Astrocyte (in vitro differentiated cells and primary cell): ENCODE measurements around the gene SYTL3. TPM values are rescaled to one million over a fixed set of nuclear protein-coding genes. Genes with fewer than 3 reads are reported as not detected.

ENCODE experiments used
- DNase-seq: peaks from one replicate; pipeline ENCODE4 v3.0.0-alpha.2; 2010; ENCODE audit warnings: low read depth
- FAIRE-seq: peaks from 2 replicates; lab custom pipeline; 2011; peaks lifted over from hg19 to GRCh38; lab: Jason Lieb, UNC
- H2AFZ ChIP-seq: 2 replicates; pipeline ENCODE4 v1.6.0; 2012; ENCODE audit warnings: low read depth, low read length, inconsistent platforms
- H3K27ac ChIP-seq: 2 replicates; pipeline ENCODE4 v1.5.1; 2011; ENCODE audit warnings: low read depth, low read length, inconsistent platforms
- H3K27me3 ChIP-seq: 2 replicates; pipeline ENCODE4 v1.6.0; 2011; ENCODE audit warnings: low read length, inconsistent platforms; ENCODE audit not compliant: insufficient read depth
- H3K36me3 ChIP-seq: 2 replicates; pipeline ENCODE4 v1.5.1; 2011; ENCODE audit warnings: low read length, inconsistent platforms; ENCODE audit not compliant: insufficient read depth
- H3K4me1 ChIP-seq: 2 replicates; pipeline ENCODE4 v1.5.1; 2011; ENCODE audit warnings: low read length, inconsistent platforms; ENCODE audit not compliant: insufficient read depth
- H3K4me2 ChIP-seq: 2 replicates; pipeline ENCODE4 v1.6.0; 2012; ENCODE audit warnings: low read length, inconsistent platforms
- H3K4me3 ChIP-seq: 2 replicates; pipeline ENCODE4 v1.5.1; 2011; ENCODE audit warnings: low read depth, mild to moderate bottlenecking, low read length, inconsistent platforms; ENCODE audit not compliant: insufficient read depth
- H3K79me2 ChIP-seq: 2 replicates; pipeline ENCODE4 v1.6.0; 2012; ENCODE audit warnings: mild to moderate bottlenecking, low read length, inconsistent platforms; ENCODE audit not compliant: insufficient read depth
- H3K9ac ChIP-seq: 2 replicates; pipeline ENCODE4 v1.6.0; 2012; ENCODE audit warnings: mild to moderate bottlenecking, low read length, inconsistent platforms
- H3K9me3 ChIP-seq: 2 replicates; pipeline ENCODE4 v1.5.1; 2012; ENCODE audit warnings: low read depth, mild to moderate bottlenecking, low read length, inconsistent platforms; ENCODE audit not compliant: insufficient read depth
- H4K20me1 ChIP-seq: 2 replicates; pipeline ENCODE4 v1.6.0; 2012; ENCODE audit warnings: low read length, inconsistent platforms; ENCODE audit not compliant: insufficient read depth
- H3K27ac Mint-ChIP-seq: one replicate; pipeline ENCODE4 v1.8.0; 2021; ENCODE audit warnings: mild to moderate bottlenecking, mixed read lengths; ENCODE audit not compliant: unreplicated experiment
- H3K27me3 Mint-ChIP-seq: one replicate; pipeline ENCODE4 v1.8.0; 2021; ENCODE audit warnings: low read depth, mixed read lengths; ENCODE audit not compliant: unreplicated experiment
- H3K36me3 Mint-ChIP-seq: one replicate; pipeline ENCODE4 v1.8.0; 2021; ENCODE audit warnings: low read depth, mixed read lengths; ENCODE audit not compliant: unreplicated experiment
- H3K4me1 Mint-ChIP-seq: one replicate; pipeline ENCODE4 v1.8.0; 2021; ENCODE audit warnings: low read depth, mixed read lengths; ENCODE audit not compliant: unreplicated experiment
- H3K4me3 Mint-ChIP-seq: one replicate; pipeline ENCODE4 v1.8.0; 2021; ENCODE audit warnings: mild to moderate bottlenecking, moderate library complexity, mixed read lengths; ENCODE audit not compliant: unreplicated experiment
- H3K9me3 Mint-ChIP-seq: one replicate; pipeline ENCODE4 v1.8.0; 2021; ENCODE audit warnings: mild to moderate bottlenecking, mixed read lengths; ENCODE audit not compliant: unreplicated experiment
- CTCF ChIP-seq: IDR thresholded peaks from 2 replicates; pipeline ENCODE4 v1.5.1; 2011; ENCODE audit warnings: low read depth, mild to moderate bottlenecking, inconsistent platforms, low read length, moderate library complexity; ENCODE audit not compliant: insufficient read depth
- EZH2 ChIP-seq: IDR thresholded peaks from 2 replicates; pipeline ENCODE4 v1.6.1; 2012; ENCODE audit warnings: mild to moderate bottlenecking, low read length, inconsistent platforms; ENCODE audit not compliant: insufficient read depth
- total RNA-seq: library from RNA; stranded (reverse); gene quantifications from 2 replicates; pipeline ENCODE4 v1.2.1, GENCODE V29; 2021

The SYTL3 gene
- total RNA-seq, 1 donor from 2014 or later, result 1.2 TPM

- no peak overlapping the region for H3K9ac ChIP-seq
- no peaks in the 10 kb centered on the region for H3K27me3 ChIP-seq
- H3K4me3 Mint-ChIP-seq, result no peak overlapping the region
- no peaks in the 10 kb centered on the region for H3K36me3 ChIP-seq
- no peaks in the 10 kb centered on the region for H3K36me3 Mint-ChIP-seq
- H2AFZ ChIP-seq, result no peak overlapping the region
- no peaks in the 10 kb centered on the region for H4K20me1 ChIP-seq
- no peaks in the 10 kb centered on the region for H3K9me3 Mint-ChIP-seq
- FAIRE-seq (no peak), DNase-seq (no peak)
- no peaks in the 10 kb centered on the region for H3K4me1 ChIP-seq
- no peaks in the 10 kb centered on the region for H3K4me1 Mint-ChIP-seq
- H3K4me3 ChIP-seq, result no peak overlapping the region
- TF ChIP-seq CTCF, result no peak
- TF ChIP-seq EZH2, result no peak
- peaks cover 18% of the 10 kb centered on the region for H3K27me3 Mint-ChIP-seq
- no peak overlapping the region for H3K27ac ChIP-seq
- no peaks in the 10 kb centered on the region for H3K79me2 ChIP-seq
- no peaks in the 10 kb centered on the region for H3K9me3 ChIP-seq
- no peak overlapping the region for H3K4me2 ChIP-seq
- no peak overlapping the region for H3K27ac Mint-ChIP-seq
Observed at GRCh38 chr6:158756977-158757752, 107.3 kb downstream of the SYTL3 start.

- no peak overlapping the region for H3K4me3 ChIP-seq
- no peak for TF ChIP-seq EZH2
- no peak for TF ChIP-seq CTCF
- Mint-ChIP-seq H3K4me3 (no peak overlapping the region), H3K27ac (peak overlapping the region; percentile 84), H3K9me3 (no peaks in the 10 kb centered on the region), H3K4me1 (no peaks in the 10 kb centered on the region), H3K36me3 (no peaks in the 10 kb centered on the region), H3K27me3 (peaks cover 18% of the 10 kb centered on the region)
- H3K36me3 ChIP-seq, result no peaks in the 10 kb centered on the region
- no peak overlapping the region for H3K9ac ChIP-seq
- H3K79me2 ChIP-seq, result no peaks in the 10 kb centered on the region
- no peaks in the 10 kb centered on the region for H3K4me1 ChIP-seq
- no peak for FAIRE-seq
- H3K9me3 ChIP-seq, result no peaks in the 10 kb centered on the region
- no peaks in the 10 kb centered on the region for H4K20me1 ChIP-seq
- no peak for DNase-seq
- H3K27me3 ChIP-seq, result no peaks in the 10 kb centered on the region
- H3K4me2 ChIP-seq, result no peak overlapping the region
- H2AFZ ChIP-seq, result no peak overlapping the region
- H3K27ac ChIP-seq, result no peak overlapping the region
Observed at GRCh38 chr6:158757753-158758090, 107.9 kb downstream of the SYTL3 start.

- Mint-ChIP-seq H3K27me3 (peaks cover 18% of the 10 kb centered on the region), H3K4me3 (no peak overlapping the region), H3K27ac (no peak overlapping the region), H3K4me1 (no peaks in the 10 kb centered on the region), H3K36me3 (no peaks in the 10 kb centered on the region), H3K9me3 (no peaks in the 10 kb centered on the region)
- Histone ChIP-seq H3K79me2 (no peaks in the 10 kb centered on the region), H3K9ac (no peak overlapping the region), H3K4me1 (no peaks in the 10 kb centered on the region), H4K20me1 (no peaks in the 10 kb centered on the region), H3K27ac (no peak overlapping the region), H3K27me3 (no peaks in the 10 kb centered on the region), H3K9me3 (no peaks in the 10 kb centered on the region), H3K4me2 (no peak overlapping the region), H3K4me3 (no peak overlapping the region), H2AFZ (no peak overlapping the region), H3K36me3 (no peaks in the 10 kb centered on the region)
- FAIRE-seq, result no peak
- DNase-seq, result no peak
- TF ChIP-seq CTCF (no peak), EZH2 (no peak)
Observed at GRCh38 chr6:158758451-158758860, 108.6 kb downstream of the SYTL3 start.
